ENCODE measurements around the gene FTSJ3. TPM values are rescaled to one million over a fixed set of nuclear protein-coding genes. Genes with fewer than 3 reads are reported as not detected.

The FTSJ3 gene
- polyA plus RNA-seq (2012; rRNA removed) = 148 and 180 TPM in 2 replicates
- polyA plus RNA-seq (2012; cell fraction: cytosol; rRNA removed) = 147 and 150 TPM in 2 replicates
- polyA plus RNA-seq (2012; cell fraction: nucleus; rRNA removed) = 242 and 303 TPM in 2 replicates

- peak within 1 kb of the TSS; percentile 88 for H3K9ac ChIP-seq
- no peak for TF ChIP-seq USF1 (IDR thresholded peaks at IDR 0.05; ENCODE audit: borderline replicate concordance, low read depth)
- TF ChIP-seq REST (IDR thresholded peaks at IDR 0.05; ENCODE audit: low read depth, low read length) = peak; percentile 69
- peak; percentile 85 for TF ChIP-seq MXI1 (IDR thresholded peaks at IDR 0.05; ENCODE audit: low read depth, low read length)
- peak; percentile 92; the same call in 1 of the 2 replicates for TF ChIP-seq SIN3A (IDR thresholded peaks at IDR 0.05; ENCODE audit: borderline replicate concordance, low read depth, low read length)
- TF ChIP-seq GABPA (IDR thresholded peaks at IDR 0.05; ENCODE audit: low read depth) = peak; percentile 98
- no peak for TF ChIP-seq TEAD4 (IDR thresholded peaks at IDR 0.05; ENCODE audit: borderline replicate concordance, insufficient read depth)
- TF ChIP-seq YY1 (IDR thresholded peaks at IDR 0.05; ENCODE audit: low read depth) = peak; percentile 100
- TF ChIP-seq EP300 (IDR thresholded peaks at IDR 0.05; ENCODE audit: borderline replicate concordance in 1 of 2, low read depth in 1 of 2, low read length in 1 of 2) = no peak; a peak in 1 of 4 replicates
- TF ChIP-seq RCOR1 (IDR thresholded peaks at IDR 0.05; ENCODE audit: low read length) = peak; percentile 10; the same call in 1 of the 2 replicates
- no peak for TF ChIP-seq MEF2A (IDR thresholded peaks at IDR 0.05; ENCODE audit: borderline replicate concordance, low read depth)
- peak; percentile 56 for TF ChIP-seq CTCF (IDR thresholded peaks at IDR 0.05)
- peak; percentile 97 for TF ChIP-seq MAX (IDR thresholded peaks at IDR 0.05; ENCODE audit: low read depth)
- peak; percentile 99 for TF ChIP-seq TAF1 (IDR thresholded peaks at IDR 0.05; ENCODE audit: borderline replicate concordance, low read depth, low read length)
- no peak for TF ChIP-seq SMC3 (IDR thresholded peaks at IDR 0.05; ENCODE audit: low read depth, low read length)
- TF ChIP-seq TCF12 (IDR thresholded peaks at IDR 0.05) = peak; percentile 11; the same call in 1 of the 2 replicates
- no peak for TF ChIP-seq JUND (IDR thresholded peaks at IDR 0.05)
- 0 out of 2 replicates have a peak, but pooled peaks have one; percentile 15 for TF ChIP-seq FOXJ3 (CRISPR knock-in tag; IDR thresholded peaks at IDR 0.05)
- TF ChIP-seq ELF1 (IDR thresholded peaks at IDR 0.05) = peak; percentile 92
- TF ChIP-seq NRF1 (IDR thresholded peaks at IDR 0.05; ENCODE audit: low read depth, low read length) = peak; percentile 79
- peak; percentile 77 for TF ChIP-seq CHD2 (IDR thresholded peaks at IDR 0.05; ENCODE audit: low read length, partially characterized antibody)
- TF ChIP-seq USF2 (IDR thresholded peaks at IDR 0.05; ENCODE audit: borderline replicate concordance, low read depth, low read length) = no peak
- peak; percentile 93 for TF ChIP-seq POLR2AphosphoS5 (IDR thresholded peaks at IDR 0.05; ENCODE audit: low read depth, low read length)
- TF ChIP-seq RAD21 (IDR thresholded peaks at IDR 0.05; ENCODE audit: low read length) = no peak
- peak; percentile 33; the same call in 1 of the 2 replicates for TF ChIP-seq FOSL2 (IDR thresholded peaks at IDR 0.05; ENCODE audit: borderline replicate concordance, low read depth)
- no peak for TF ChIP-seq GATA2 (CRISPR knock-in tag; IDR thresholded peaks at IDR 0.05)
- no peak for TF ChIP-seq RFX5 (IDR thresholded peaks at IDR 0.05; ENCODE audit: low read length)
- peak; percentile 95 for DNase-seq
- ChIA-PET CTCF (interaction anchor here (0.6 to 7.4 kb wide), 17 partner anchors 7 to 65 kb away, joined by 3 to 96 read pairs (median 5); partner anchors contain the start of genes CCDC47, DDX42, GH2 and SMARCD2), POLR2A (interaction anchor here (0.6 to 9.1 kb wide), 10 partner anchors 9 to 679 kb away, joined by 3 to 108 read pairs (median 3); partner anchors contain the start of genes CCDC47, DDX42, DDX5 and SMARCD2)
- 0 out of 2 replicates have a peak, but pooled peaks cover 8% of the 10 kb centered on the region for H4K20me1 ChIP-seq (ENCODE audit: insufficient read depth)
- peak within 1 kb of the TSS; percentile 94 to 100 for H3K4me3 ChIP-seq (ENCODE audit: low read depth in 2 of 2, low read length in 1 of 2)
- peaks cover 24% of the 10 kb centered on the region for H3F3A ChIP-seq (replicated peaks; ENCODE audit: insufficient read depth)
- peaks cover 9 to 37% of the 10 kb centered on the region in 2 experiments; a peak in 2 of 4 replicates for H3K4me1 ChIP-seq (ENCODE audit: control insufficient read depth in 1 of 2, insufficient read depth in 2 of 2, low read depth in 1 of 2, low read length in 1 of 2)
- peak within 1 kb of the TSS; percentile 90 to 99 for H3K27ac ChIP-seq (ENCODE audit: low read depth in 2 of 2, low read length in 1 of 2)
- H3K79me2 ChIP-seq (ENCODE audit: insufficient read depth) = peaks cover 66% of the 10 kb centered on the region
- no peaks in the 10 kb centered on the region for H3K9me2 ChIP-seq
- peak within 1 kb of the TSS; percentile 67 for H2AFZ ChIP-seq (ENCODE audit: low read depth)
- peaks cover 76 to 77% of the 10 kb centered on the region in 2 experiments for H3K36me3 ChIP-seq (replicated peaks in 1 of 2; ENCODE audit: control insufficient read depth in 1 of 2, insufficient read depth in 2 of 2, low read length in 1 of 2)
- WGBS (ENCODE audit: low lambda C conversion rate) = 1% methylated on average over 58 of the region's 58 CpGs
- H3K9me3 ChIP-seq = no peaks in the 10 kb centered on the region
- H3K27me3 ChIP-seq (ENCODE audit: insufficient read depth) = no peaks in the 10 kb centered on the region
- peak within 1 kb of the TSS; percentile 93 for H3K4me2 ChIP-seq
Measured at GRCh38 chr17:63827002-63827800, at the start of gene FTSJ3, which contains the start of gene PSMC5. TSS of gene FTSJ3 (minus strand) at chr17:63827663. CDS start at chr17:63826902, 761 bp downstream. TSS of gene PSMC5 (plus strand) at chr17:63827431. CDS start at chr17:63827491, 60 bp downstream.
